NCI-H460 (cell line): ENCODE data around the gene TEX13A. TPM values are rescaled to one million over a fixed set of nuclear protein-coding genes. Genes with fewer than 3 reads are reported as not detected.
"Not testable (repeated sequence)": the region's sequence is repeated elsewhere in the genome, so short reads cannot be mapped to it uniquely, and the experiment has no call there.

Source experiments
- DNase-seq: peaks from one replicate; pipeline ENCODE4 v3.0.0-alpha.2; 2016; ENCODE audit warnings: low read depth; ENCODE audit errors: extremely low read depth
- polyA plus RNA-seq: library from polyadenylated mRNA; depleted of rRNA; stranded (reverse); fragments of >200 nt; gene quantifications from 2 replicates; pipeline ENCODE4 v1.2.3, GENCODE V29; 2014; cell fraction: nucleus; rRNA removed
- total RNA-seq: library from RNA; depleted of rRNA; stranded (reverse); fragments of >200 nt; shearing (Covaris generic); gene quantifications from 2 replicates; pipeline ENCODE4 v1.2.3, GENCODE V29; 2014; rRNA removed

Gene TEX13A
- total RNA-seq = not detected in 2 replicates
- polyA plus RNA-seq = not detected in 2 replicates

- no peak for DNase-seq
Measured at GRCh38 chrX:105220636-105221035, at the start of gene TEX13A. TSS of gene TEX13A (minus strand) at chrX:105220694. CDS start at chrX:105220397, 297 bp downstream.

GRCh38 chrX:105269386-105269785 is 48.9 kb upstream of the TEX13A start:
- DNase-seq = no peak

- no peak for DNase-seq
Measured at GRCh38 chrX:105267167-105267566, 46.7 kb upstream of the TEX13A start.

GRCh38 chrX:105266456-105266855 is 46.0 kb upstream of the TEX13A start:
- DNase-seq = no peak

- no peak for DNase-seq
Measured at GRCh38 chrX:105265093-105265492, 44.6 kb upstream of the TEX13A start.

- no peak for DNase-seq
Measured at GRCh38 chrX:105263801-105264200, 43.3 kb upstream of the TEX13A start.

GRCh38 chrX:105263171-105263570 is 42.7 kb upstream of the TEX13A start:
- DNase-seq = no peak

- no peak for DNase-seq
Measured at GRCh38 chrX:105260291-105261043, 40.0 kb upstream of the TEX13A start.

- DNase-seq = no peak
Measured at GRCh38 chrX:105241056-105241455, 20.6 kb upstream of the TEX13A start.

- DNase-seq = not testable (repeated sequence)
Measured at GRCh38 chrX:105237407-105237806, 16.9 kb upstream of the TEX13A start.

- no peak for DNase-seq
Measured at GRCh38 chrX:105229146-105229545, 8.7 kb upstream of the TEX13A start.

GRCh38 chrX:105228602-105229001 is 8.1 kb upstream of the TEX13A start:
- DNase-seq = no peak

GRCh38 chrX:105226499-105226898 is 6.0 kb upstream of the TEX13A start:
- DNase-seq = no peak

GRCh38 chrX:105221374-105221773 is 880 bp upstream of the TEX13A start:
- DNase-seq = no peak

- DNase-seq = no peak
Measured at GRCh38 chrX:105219454-105220401, 766 bp downstream of the TEX13A start.

GRCh38 chrX:105211066-105211575 is 9.4 kb downstream of the TEX13A start:
- no peak for DNase-seq

GRCh38 chrX:105210258-105210657 is 10.2 kb downstream of the TEX13A start:
- DNase-seq = no peak

GRCh38 chrX:105209406-105209805 is 11.1 kb downstream of the TEX13A start:
- no peak for DNase-seq

GRCh38 chrX:105191878-105192277 is 28.6 kb downstream of the TEX13A start:
- DNase-seq = no peak

- peak; percentile 5 for DNase-seq
Measured at GRCh38 chrX:105190252-105190853, 30.1 kb downstream of the TEX13A start.

- DNase-seq = no peak
Measured at GRCh38 chrX:105189093-105189492, 31.4 kb downstream of the TEX13A start.
